IMR-90 (cell line): ENCODE data around the gene PDCD1LG2. TPM values are rescaled to one million over a fixed set of nuclear protein-coding genes. Genes with fewer than 3 reads are reported as not detected.
A peak's percentile ranks its signal among the peaks of the same experiment; 100 is the strongest.

Source experiments
- ATAC-seq: fragments of 200-7000 bp; cut with Tn5 transposase; 2 replicates; pipeline ENCODE4 v1.9.1; 2020; ENCODE audit warnings: low read depth, mild to moderate bottlenecking, moderate library complexity
- BruUV-seq: library from RNA; stranded (reverse); fragments of 400-500 nt; replicated peaks from 2 replicates; lab custom pipeline; 2021; lab: Mats Ljungman, UMichigan
- CTCF ChIA-PET: fragments of 300-600 bp; formaldehyde crosslinking; extraction: SDS; loops from one replicate; lab custom pipeline; 2021; ENCODE audit warnings: antibody characterized with exemption; lab: Yijun Ruan, JAX
- POLR2A ChIA-PET: fragments of 300-600 bp; sonication (Branson Sonifier 250); formaldehyde crosslinking; loops from one replicate; lab custom pipeline; 2022; ENCODE audit warnings: antibody characterized with exemption; ENCODE audit not compliant: unreplicated experiment; lab: Charles Lee
- DNase-seq: peaks from one replicate; pipeline ENCODE4 v3.0.0; 2013
- H2AFZ ChIP-seq: replicated peaks from 2 replicates; pipeline ENCODE3; 2013; ENCODE audit warnings: low read length, mild to moderate bottlenecking; ENCODE audit not compliant: poor library complexity
- H2AK5ac ChIP-seq: 2 replicates; pipeline ENCODE4 v1.6.1; 2013; ENCODE audit warnings: low read depth, low read length, inconsistent platforms
- H2AK9ac ChIP-seq: replicated peaks from 2 replicates; pipeline ENCODE3; 2013; ENCODE audit warnings: mild to moderate bottlenecking, low read depth, low read length, moderate library complexity; ENCODE audit not compliant: poor library complexity
- H2BK120ac ChIP-seq: 2 replicates; pipeline ENCODE4 v1.6.1; 2013; ENCODE audit warnings: low read depth, low read length, inconsistent platforms
- H2BK15ac ChIP-seq: 3 replicates; pipeline ENCODE4 v1.6.1; 2013; ENCODE audit warnings: low read depth, low read length, inconsistent platforms
- H2BK20ac ChIP-seq: 2 replicates; pipeline ENCODE4 v1.6.1; 2013; ENCODE audit warnings: low read depth, mild to moderate bottlenecking, inconsistent platforms, low read length, moderate library complexity
- H2BK5ac ChIP-seq: 2 replicates; pipeline ENCODE4 v1.6.1; 2013; ENCODE audit warnings: mild to moderate bottlenecking, low read depth, low read length, inconsistent platforms; ENCODE audit not compliant: poor library complexity, severe bottlenecking
- H3K14ac ChIP-seq: replicated peaks from 2 replicates; pipeline ENCODE4 v1.6.1; 2013; ENCODE audit warnings: low read depth, low read length, inconsistent platforms
- H3K18ac ChIP-seq: 2 replicates; pipeline ENCODE4 v1.6.1; 2013; ENCODE audit warnings: low read depth, low read length, control low read depth
- H3K23ac ChIP-seq: 2 replicates; pipeline ENCODE4 v1.6.1; 2013; ENCODE audit warnings: low read depth, low read length, inconsistent platforms
- H3K27ac ChIP-seq: 2 replicates; pipeline ENCODE4 v1.5.1; 2013; ENCODE audit warnings: mild to moderate bottlenecking, control low read depth, low read length; ENCODE audit not compliant: insufficient read depth
- H3K27me3 ChIP-seq: 2 replicates; pipeline ENCODE4 v1.6.1; 2013; ENCODE audit warnings: low read length; ENCODE audit not compliant: control insufficient read depth, insufficient read depth
- H3K36me3 ChIP-seq: 2 replicates; pipeline ENCODE4 v1.6.1; 2013; ENCODE audit warnings: low read length, mixed read lengths; ENCODE audit not compliant: control insufficient read depth, insufficient read depth
- H3K4ac ChIP-seq: 2 replicates; pipeline ENCODE4 v1.6.1; 2013; ENCODE audit warnings: low read depth, low read length, inconsistent platforms
- H3K4me1 ChIP-seq: 2 replicates; pipeline ENCODE4 v1.6.1; 2013; ENCODE audit warnings: low read length, mixed read lengths; ENCODE audit not compliant: control insufficient read depth, insufficient read depth
- H3K4me2 ChIP-seq: 2 replicates; pipeline ENCODE4 v1.6.1; 2013; ENCODE audit warnings: low read depth, mild to moderate bottlenecking, control low read depth, low read length, moderate library complexity
- H3K4me3 ChIP-seq: 2 replicates; pipeline ENCODE4 v1.5.1; 2013; ENCODE audit warnings: low read depth, mild to moderate bottlenecking, control low read depth, low read length, moderate library complexity; ENCODE audit not compliant: insufficient read depth
- H3K56ac ChIP-seq: 2 replicates; pipeline ENCODE4 v1.6.1; 2013; ENCODE audit warnings: low read length, inconsistent platforms; ENCODE audit not compliant: insufficient read depth; ENCODE audit errors: extremely low read depth
- H3K79me1 ChIP-seq, 2 experiments: 2 replicates each; pipeline ENCODE4 v1.6.1; 2013; ENCODE audit warnings: low read length in 2 of 2, inconsistent platforms in 1 of 2, low read depth in 1 of 2
- H3K9ac ChIP-seq: 2 replicates; pipeline ENCODE4 v1.6.1; 2013; ENCODE audit warnings: low read depth, low read length, control low read depth
- H3K9me1 ChIP-seq: 2 replicates; pipeline ENCODE4 v1.6.1; 2013; ENCODE audit warnings: low read length, inconsistent platforms; ENCODE audit not compliant: insufficient read depth
- H3K9me3 ChIP-seq: 2 replicates; pipeline ENCODE4 v1.6.1; 2013; ENCODE audit warnings: low read length; ENCODE audit not compliant: control insufficient read depth, insufficient read depth
- H4K20me1 ChIP-seq: 2 replicates; pipeline ENCODE4 v1.6.1; 2013; ENCODE audit warnings: low read length, inconsistent platforms; ENCODE audit not compliant: insufficient read depth
- H4K5ac ChIP-seq: 2 replicates; pipeline ENCODE4 v1.6.1; 2013; ENCODE audit warnings: mild to moderate bottlenecking, low read depth, low read length, control low read depth
- H4K8ac ChIP-seq, 2 experiments: 2 replicates each; pipeline ENCODE4 v1.6.1; 2013; ENCODE audit warnings: low read depth in 2 of 2, low read length in 2 of 2, control low read depth in 1 of 2, inconsistent platforms in 1 of 2
- H4K91ac ChIP-seq: 2 replicates; pipeline ENCODE4 v1.6.1; 2013; ENCODE audit warnings: low read depth, low read length, inconsistent platforms; ENCODE audit not compliant: insufficient read depth
- BHLHE40 ChIP-seq: fragments of 150-350 bp; IDR thresholded peaks from 2 replicates; pipeline ENCODE4 v1.6.1; 2016; ENCODE audit warnings: mild to moderate bottlenecking, low read depth, low read length
- CEBPB ChIP-seq: IDR thresholded peaks from 2 replicates; pipeline ENCODE4 v1.6.1; 2012; ENCODE audit warnings: low read depth, low read length, improper control_type of control experiment
- ELK1 ChIP-seq: fragments of 150-350 bp; IDR thresholded peaks from 2 replicates; pipeline ENCODE4 v1.6.1; 2016; ENCODE audit warnings: low read depth, mild to moderate bottlenecking, low read length, moderate library complexity, borderline replicate concordance
- FOS ChIP-seq: fragments of 150-350 bp; IDR thresholded peaks from 2 replicates; pipeline ENCODE4 v1.6.1; 2016; ENCODE audit warnings: low read depth, low read length
- MAZ ChIP-seq: IDR thresholded peaks from 2 replicates; pipeline ENCODE4 v1.6.1; 2012; ENCODE audit warnings: low read depth, mild to moderate bottlenecking, low read length, improper control_type of control experiment, moderate library complexity, borderline replicate concordance
- MXI1 ChIP-seq: IDR thresholded peaks from 2 replicates; pipeline ENCODE4 v1.6.1; 2012; ENCODE audit warnings: low read depth, mild to moderate bottlenecking, low read length, moderate library complexity, borderline replicate concordance
- NFE2L2 ChIP-seq: fragments of 150-350 bp; IDR thresholded peaks from 2 replicates; pipeline ENCODE4 v1.6.1; 2016; ENCODE audit warnings: low read depth, mild to moderate bottlenecking, low read length
- POLR2A ChIP-seq: IDR thresholded peaks from 2 replicates; pipeline ENCODE4 v1.6.1; 2012; ENCODE audit warnings: mild to moderate bottlenecking, low read depth, low read length
- RAD21 ChIP-seq: IDR thresholded peaks from 2 replicates; pipeline ENCODE4 v1.6.1; 2012; ENCODE audit warnings: low read length, improper control_type of control experiment
- SMC3 ChIP-seq: fragments of 150-350 bp; IDR thresholded peaks from 2 replicates; pipeline ENCODE4 v1.6.1; 2016; ENCODE audit warnings: low read depth, mild to moderate bottlenecking, antibody characterized with exemption, low read length, moderate library complexity
- USF2 ChIP-seq: fragments of 150-350 bp; IDR thresholded peaks from 2 replicates; pipeline ENCODE4 v1.6.1; 2017; ENCODE audit warnings: mild to moderate bottlenecking, antibody characterized with exemption, low read length, low read depth
- WGBS, 2 experiments: methylation state at CpG; one replicate each; pipeline versions ENCODE4 v1.1.5 to v1.1.7; 2013; ENCODE audit warnings: missing lambda C conversion rate in 2 of 2; ENCODE audit not compliant: insufficient read length in 1 of 2; ENCODE audit errors: extremely low coverage in 2 of 2; 5-methylcytosine and 5-hydroxymethylcytosine counted together
- dilution Hi-C: fragments of 300-500 bp; cut with HindIII; formaldehyde crosslinking; loops from one replicate; pipeline ENCODE4 v1.14.3; 2018; ENCODE audit warnings: low sequenced_read_pairs; ENCODE audit not compliant: unreplicated experiment
- in situ Hi-C: fragments of 300-500 bp; cut with MboI; formaldehyde crosslinking; loops from 3 replicates; pipeline ENCODE4 v1.14.3; 2019; ENCODE audit warnings: low sequenced_read_pairs, inconsistent platforms, mixed read lengths
- intact Hi-C: fragments of 100-400 bp; cut with micrococcal nuclease; formaldehyde crosslinking; loops from 2 replicates; pipeline ENCODE4 v1.10.0; 2022
- polyA plus RNA-seq, 3 experiments: library from polyadenylated mRNA; depleted of rRNA; stranded (reverse); fragments of >200 nt; gene quantifications; 2 replicates each; pipeline ENCODE4 v1.2.3, GENCODE V29; 2012; ENCODE audit warnings: low replicate concordance in 1 of 3
- total RNA-seq: library from RNA; depleted of rRNA; stranded (reverse); fragments of >200 nt; gene quantifications from 2 replicates; pipeline ENCODE4 v1.2.3, GENCODE V29; 2012

Gene PDCD1LG2
- total and polyA plus RNA-seq, 2 of the 4 experiments (the other 2 are of a cell fraction), result 17.5 to 33.3 TPM

DNA sequence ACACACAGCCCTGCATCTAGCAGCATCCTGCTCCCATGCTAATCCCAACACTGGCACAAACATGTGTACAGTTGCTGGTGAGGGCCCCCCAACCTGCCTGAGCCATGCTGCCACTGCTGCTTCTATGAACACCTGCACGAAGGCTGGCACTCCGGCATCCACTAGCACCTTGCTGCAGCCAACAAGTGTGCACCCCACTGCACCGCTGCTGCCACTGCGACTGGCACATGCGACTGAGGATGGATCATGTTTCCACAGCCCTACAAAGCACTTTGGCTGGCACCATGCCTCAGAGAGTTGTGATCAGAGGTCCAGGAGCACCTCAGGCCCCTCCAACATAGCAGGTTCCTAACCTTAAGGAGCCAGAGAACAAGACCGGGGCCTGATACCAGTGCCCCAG, 7.8 kb upstream of the PDCD1LG2 start (continued):
- no peak for TF ChIP-seq MAZ

DNA sequence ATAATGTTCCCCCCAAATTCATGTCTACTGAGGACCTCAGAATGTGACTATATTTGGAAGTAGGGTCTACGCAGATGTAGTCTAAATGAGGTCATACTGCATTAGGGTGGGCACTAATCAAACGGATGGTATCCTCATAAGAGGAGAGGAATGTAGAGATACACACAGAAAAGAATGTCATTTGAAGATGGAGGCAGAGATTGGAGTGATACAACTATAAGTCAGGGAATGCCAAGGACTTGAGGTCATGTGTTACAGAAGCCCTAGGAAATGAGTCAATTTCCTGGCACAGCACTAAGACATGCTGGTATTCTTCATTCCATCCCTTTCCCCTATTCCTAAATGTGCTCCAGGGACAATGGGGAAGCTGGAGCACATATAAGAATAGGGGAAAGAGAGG, 758 bp upstream of the PDCD1LG2 start:
- H2AK9ac ChIP-seq, result no peak overlapping the region
- peak overlapping the region; percentile 100; the same call in 1 of the 2 replicates for H3K4ac ChIP-seq
- peak overlapping the region; percentile 99 for H3K23ac ChIP-seq
- H2BK15ac ChIP-seq, result peak overlapping the region; percentile 100; the same call in 2 of the 3 replicates
- H4K91ac ChIP-seq, result peak overlapping the region; percentile 100
- peak overlapping the region; percentile 100 for H2BK120ac ChIP-seq
- H2AFZ ChIP-seq, result no peak overlapping the region
- H3K56ac ChIP-seq, result peak overlapping the region; percentile 100
- in situ Hi-C loops (loop anchor here (10.0 kb wide), 1 partner anchor 55 kb away; no protein-coding TSS in a partner anchor), dilution Hi-C loops (no loop called here), intact Hi-C loops (loop anchor here (1.0 kb wide), 1 partner anchor 44 kb away; no protein-coding TSS in a partner anchor)
- TF ChIP-seq MXI1 (no peak), BHLHE40 (peak; percentile 48), FOS (peak; percentile 65), CEBPB (peak; percentile 49; the same call in 1 of the 2 replicates), NFE2L2 (no peak), POLR2A (peak; percentile 39), USF2 (peak; percentile 28; the same call in 1 of the 2 replicates), RAD21 (0 out of 2 replicates have a peak, but pooled peaks have one; percentile 8), ELK1 (no peak), SMC3 (no peak)
- H3K27ac ChIP-seq, result peak overlapping the region; percentile 93; the same call in 1 of the 2 replicates
- H3K79me1 ChIP-seq, result peaks cover 30 to 38% of the 10 kb centered on the region in 2 experiments; a peak in 3 of 4 replicates
- H3K9ac ChIP-seq, result peak overlapping the region; percentile 83; the same call in 1 of the 2 replicates
- peak overlapping the region; percentile 95; the same call in 1 of the 2 replicates for H4K5ac ChIP-seq
- H3K4me3 ChIP-seq, result no peak overlapping the region
- peak overlapping the region; percentile 100 for H2BK20ac ChIP-seq
- H2AK5ac ChIP-seq, result peak overlapping the region; percentile 100
- no TSS peak for BruUV-seq
- H4K8ac ChIP-seq, result peak overlapping the region; percentile 100
- H3K4me1 ChIP-seq, result peaks cover 22% of the 10 kb centered on the region
- peak overlapping the region; percentile 97; the same call in 1 of the 2 replicates for H3K18ac ChIP-seq
- ChIA-PET CTCF (no interaction called here), POLR2A (interaction anchor here (1.0 kb wide), 1 partner anchor 59 kb away, joined by 4 read pairs; the partner anchor contains the start of gene CD274)
- H3K27me3 ChIP-seq, result no peaks in the 10 kb centered on the region
- no CpG with 5 or more reads among the region's 2 CpGs for WGBS, 2 experiments
- H3K4me2 ChIP-seq, result peak overlapping the region; percentile 87; the same call in 1 of the 2 replicates
- peak; percentile 72 for ATAC-seq
- H3K36me3 ChIP-seq, result no peaks in the 10 kb centered on the region
- peak overlapping the region; percentile 100 for H3K14ac ChIP-seq
- H3K9me1 ChIP-seq, result peaks cover 12% of the 10 kb centered on the region
- peak overlapping the region; percentile 99 for H2BK5ac ChIP-seq
- no peaks in the 10 kb centered on the region for H4K20me1 ChIP-seq
- peak; percentile 99 for DNase-seq
- no peaks in the 10 kb centered on the region for H3K9me3 ChIP-seq
